Measurements from ENCODE around the gene MAEL. TPM values are rescaled to one million over a fixed set of nuclear protein-coding genes. Genes with fewer than 3 reads are reported as not detected.

MAEL gene
- total RNA-seq, 1 experiment from 2014 or later: not detected

- H3K27me3 ChIP-seq (ENCODE audit: insufficient read depth, low read length): peaks cover 16% of the 10 kb centered on the region; the same call in 1 of the 2 replicates
- H3K18ac ChIP-seq (ENCODE audit: insufficient read length, low read depth, low read length): no peak overlapping the region
- no peaks in the 10 kb centered on the region for H3K79me2 ChIP-seq (ENCODE audit: insufficient read depth, low read length)
- H3K4me1 ChIP-seq (ENCODE audit: insufficient read depth, low read length): no peaks in the 10 kb centered on the region
- H2BK20ac ChIP-seq (ENCODE audit: low read depth, low read length, poor library complexity, severe bottlenecking): no peak overlapping the region
- no peak overlapping the region for H4K8ac ChIP-seq (replicated peaks; ENCODE audit: insufficient read length, low read depth, low read length)
- H2AK5ac ChIP-seq (ENCODE audit: insufficient read length, low read length): no peak overlapping the region
- no peak overlapping the region for H3K14ac ChIP-seq (ENCODE audit: insufficient read depth, low read length)
- H3K56ac ChIP-seq (ENCODE audit: insufficient read length, low read depth, low read length): no peak overlapping the region
- H4K91ac ChIP-seq (ENCODE audit: insufficient read length, low read depth, low read length): no peak overlapping the region
- H2AFZ ChIP-seq (ENCODE audit: low read length): no peak overlapping the region
- no peak overlapping the region for H3T11ph ChIP-seq (ENCODE audit: low read length)
- no peak overlapping the region for H3K23ac ChIP-seq (ENCODE audit: insufficient read length, low read depth, low read length)
- H3K79me1 ChIP-seq (ENCODE audit: insufficient read depth, low read depth, low read length, poor library complexity, severe bottlenecking): no peaks in the 10 kb centered on the region
- no peak overlapping the region for H2BK120ac ChIP-seq (ENCODE audit: low read depth, low read length, poor library complexity, severe bottlenecking)
- no peak overlapping the region for H4K5ac ChIP-seq (ENCODE audit: insufficient read length, low read depth, low read length)
- H3K9me3 Mint-ChIP-seq: no peaks in the 10 kb centered on the region
- no peaks in the 10 kb centered on the region for H3K36me3 Mint-ChIP-seq (ENCODE audit: insufficient read depth in 1 of 3, low read depth in 3 of 3)
- TF ChIP-seq, protein P1, sequence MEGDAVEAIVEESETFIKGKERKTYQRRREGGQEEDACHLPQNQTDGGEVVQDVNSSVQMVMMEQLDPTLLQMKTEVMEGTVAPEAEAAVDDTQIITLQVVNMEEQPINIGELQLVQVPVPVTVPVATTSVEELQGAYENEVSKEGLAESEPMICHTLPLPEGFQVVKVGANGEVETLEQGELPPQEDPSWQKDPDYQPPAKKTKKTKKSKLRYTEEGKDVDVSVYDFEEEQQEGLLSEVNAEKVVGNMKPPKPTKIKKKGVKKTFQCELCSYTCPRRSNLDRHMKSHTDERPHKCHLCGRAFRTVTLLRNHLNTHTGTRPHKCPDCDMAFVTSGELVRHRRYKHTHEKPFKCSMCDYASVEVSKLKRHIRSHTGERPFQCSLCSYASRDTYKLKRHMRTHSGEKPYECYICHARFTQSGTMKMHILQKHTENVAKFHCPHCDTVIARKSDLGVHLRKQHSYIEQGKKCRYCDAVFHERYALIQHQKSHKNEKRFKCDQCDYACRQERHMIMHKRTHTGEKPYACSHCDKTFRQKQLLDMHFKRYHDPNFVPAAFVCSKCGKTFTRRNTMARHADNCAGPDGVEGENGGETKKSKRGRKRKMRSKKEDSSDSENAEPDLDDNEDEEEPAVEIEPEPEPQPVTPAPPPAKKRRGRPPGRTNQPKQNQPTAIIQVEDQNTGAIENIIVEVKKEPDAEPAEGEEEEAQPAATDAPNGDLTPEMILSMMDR (conservative IDR thresholded peaks at IDR 0.05): no peak
- no peak overlapping the region for H3K9ac ChIP-seq (ENCODE audit: extremely low read depth, insufficient read length, low read length)
- peaks cover 45% of the 10 kb centered on the region for H3K27me3 Mint-ChIP-seq (ENCODE audit: low read depth)
- no peak overlapping the region for H3K4me2 ChIP-seq (ENCODE audit: insufficient read depth, insufficient read length, low read length)
- peaks cover 0 to 2% of the 10 kb centered on the region in 2 experiments; a peak in 1 of 4 replicates for H3K4me1 Mint-ChIP-seq
- H3K4me3 Mint-ChIP-seq: no peak overlapping the region
- H2BK5ac ChIP-seq (ENCODE audit: insufficient read length, low read length): no peak overlapping the region
- DNase-seq: no peak
- WGBS (ENCODE audit: extremely low coverage, insufficient read length, low lambda C conversion rate): no CpG with 5 or more reads among the region's 1 CpG
- no peak overlapping the region for H3K4ac ChIP-seq (ENCODE audit: low read depth, low read length)
- H4K20me1 ChIP-seq (ENCODE audit: control insufficient read depth, insufficient read depth, insufficient read length): no peaks in the 10 kb centered on the region
- H2BK12ac ChIP-seq (ENCODE audit: insufficient read length, low read depth, low read length): no peak overlapping the region
- H2BK15ac ChIP-seq (ENCODE audit: low read depth, low read length): no peak overlapping the region
- H3K27ac ChIP-seq (ENCODE audit: insufficient read length, low read depth, low read length): no peak overlapping the region
- no peaks in the 10 kb centered on the region for H3K9me3 ChIP-seq (ENCODE audit: control insufficient read depth, low read depth, low read length)
- H3K27ac Mint-ChIP-seq: no peak overlapping the region
- no peaks in the 10 kb centered on the region for H3K23me2 ChIP-seq (ENCODE audit: insufficient read length, low read depth, low read length, poor library complexity, severe bottlenecking)
These were observed 8.7 kb upstream of the MAEL start for GRCh38 chr1:166980383-166980782.

Data from H9 (cell line).